ENCODE results near the gene GNAI2.
"Not testable (repeated sequence)": the region's sequence is repeated elsewhere in the genome, so short reads cannot be mapped to it uniquely, and the experiment has no call there.

Gene GNAI2

DNA sequence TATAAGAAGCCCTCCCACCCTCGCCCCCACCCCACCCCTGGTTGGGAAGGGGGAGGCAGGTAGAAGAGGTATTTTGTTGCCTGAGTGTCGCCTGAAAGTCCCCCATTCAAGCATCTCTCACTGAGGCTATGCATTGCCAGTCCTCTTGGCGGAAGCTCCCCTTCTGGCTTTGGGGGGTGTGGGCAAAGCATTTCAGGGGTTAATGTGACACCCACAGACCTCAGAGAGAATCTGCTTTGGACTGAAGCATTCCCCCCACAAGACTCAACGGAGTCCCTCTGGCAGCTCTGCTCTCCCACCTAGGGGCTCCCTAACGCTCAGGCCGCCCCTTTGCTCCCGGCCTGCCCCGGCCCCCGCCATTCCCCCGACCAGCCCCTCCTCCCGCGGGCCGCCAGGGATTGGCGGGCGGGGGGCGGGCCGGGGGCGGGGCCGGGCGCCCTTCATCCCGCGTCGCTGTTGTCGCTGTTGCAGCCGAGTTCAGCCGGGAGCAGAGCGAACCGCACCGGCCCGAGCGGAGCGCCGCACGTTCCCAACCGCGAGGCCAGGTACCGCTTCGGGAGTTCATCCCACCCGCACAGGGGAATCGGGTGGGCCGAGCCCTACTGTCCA lies 31.1 kb upstream of the GNAI2 start, which contains the start of gene SLC38A3:
Gene SLC38A3 (plus strand): TSS at position 468 of the 609 bp plus-strand sequence. CDS start 8,929 bp downstream, outside the sequence.
- H3K4me3 ChIP-seq (ENCODE audit: low read depth, low read length), result peak within 1 kb of the TSS; percentile 30

DNA sequence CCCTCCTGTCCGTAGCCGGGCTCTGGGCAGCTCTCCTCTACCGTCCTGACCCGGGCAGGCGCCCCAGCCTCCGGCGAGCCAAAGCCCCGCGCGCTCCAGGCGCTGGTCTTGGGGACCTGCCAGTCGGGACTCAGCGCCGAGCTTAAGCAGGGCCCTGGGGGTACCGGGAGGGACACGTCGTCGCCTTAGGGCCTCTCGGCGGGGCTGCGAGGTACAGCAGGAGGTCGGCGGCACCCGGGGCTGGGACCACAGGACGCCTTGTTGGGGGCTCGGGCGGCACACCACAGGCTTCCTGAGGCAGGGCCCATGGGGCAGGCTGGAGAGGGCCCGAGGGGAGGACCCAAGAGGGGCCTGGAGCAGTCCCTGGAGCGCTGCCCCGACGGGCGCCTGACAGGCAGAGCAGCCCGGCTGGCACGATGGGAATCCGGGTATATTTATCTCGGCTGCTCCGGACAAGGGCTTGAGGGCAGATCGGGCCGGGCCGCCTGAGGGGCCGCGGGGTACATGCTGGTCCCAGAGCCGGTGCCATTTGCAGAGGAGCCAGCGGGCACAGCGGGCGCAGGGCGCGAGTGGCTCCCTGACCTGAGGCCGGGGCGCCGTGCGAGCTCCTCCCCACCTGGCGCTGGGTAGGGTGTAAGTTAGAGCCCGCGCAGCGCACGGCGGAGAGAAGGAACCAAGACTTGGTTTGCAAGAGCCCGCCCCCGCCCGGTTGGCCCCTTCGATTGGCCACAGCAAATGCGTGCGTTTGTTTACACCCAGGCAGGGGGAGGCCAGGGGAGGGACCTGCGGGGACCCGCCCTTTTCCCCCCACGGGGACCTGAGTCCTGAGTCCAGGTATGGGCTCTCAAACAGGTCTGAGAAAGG lies 30.4 kb upstream of the GNAI2 start:
- peak overlapping the region; percentile 30 for H3K4me3 ChIP-seq (ENCODE audit: low read depth, low read length)

DNA sequence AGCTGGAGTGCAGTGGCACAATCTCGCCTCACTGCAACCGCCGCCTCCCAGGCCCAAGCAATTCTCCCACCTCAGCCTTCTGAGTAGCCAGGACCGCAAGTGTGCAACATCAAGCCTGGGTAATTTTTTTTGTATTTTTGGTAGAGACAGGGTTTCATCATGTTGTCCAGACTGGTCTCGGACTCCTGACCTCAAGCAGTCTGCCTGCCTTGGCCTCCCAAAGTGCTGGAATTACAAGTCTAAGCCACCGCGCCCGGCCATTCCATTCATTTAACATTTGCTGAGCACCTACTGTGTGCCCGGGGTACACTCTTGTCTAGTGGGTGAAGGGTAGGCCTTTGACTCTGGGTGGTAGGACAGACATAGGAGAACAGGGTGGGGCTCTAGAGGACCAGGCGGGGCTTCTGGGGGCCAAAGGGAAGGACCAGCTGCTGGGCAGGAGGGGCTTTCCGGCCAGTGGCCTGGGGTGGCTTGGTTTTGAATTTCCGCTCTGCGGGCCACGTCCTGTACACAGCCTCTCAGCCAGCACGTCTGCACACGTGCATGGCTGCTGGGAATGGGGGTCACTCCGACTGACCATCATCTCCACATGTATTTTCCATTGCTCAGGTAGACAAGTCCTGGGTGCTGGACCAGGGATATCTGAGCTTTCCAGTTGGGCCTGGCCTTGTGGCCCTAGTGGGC lies 28.5 kb upstream of the GNAI2 start:
- H3K4me3 ChIP-seq (ENCODE audit: low read depth, low read length), result no peak overlapping the region

DNA sequence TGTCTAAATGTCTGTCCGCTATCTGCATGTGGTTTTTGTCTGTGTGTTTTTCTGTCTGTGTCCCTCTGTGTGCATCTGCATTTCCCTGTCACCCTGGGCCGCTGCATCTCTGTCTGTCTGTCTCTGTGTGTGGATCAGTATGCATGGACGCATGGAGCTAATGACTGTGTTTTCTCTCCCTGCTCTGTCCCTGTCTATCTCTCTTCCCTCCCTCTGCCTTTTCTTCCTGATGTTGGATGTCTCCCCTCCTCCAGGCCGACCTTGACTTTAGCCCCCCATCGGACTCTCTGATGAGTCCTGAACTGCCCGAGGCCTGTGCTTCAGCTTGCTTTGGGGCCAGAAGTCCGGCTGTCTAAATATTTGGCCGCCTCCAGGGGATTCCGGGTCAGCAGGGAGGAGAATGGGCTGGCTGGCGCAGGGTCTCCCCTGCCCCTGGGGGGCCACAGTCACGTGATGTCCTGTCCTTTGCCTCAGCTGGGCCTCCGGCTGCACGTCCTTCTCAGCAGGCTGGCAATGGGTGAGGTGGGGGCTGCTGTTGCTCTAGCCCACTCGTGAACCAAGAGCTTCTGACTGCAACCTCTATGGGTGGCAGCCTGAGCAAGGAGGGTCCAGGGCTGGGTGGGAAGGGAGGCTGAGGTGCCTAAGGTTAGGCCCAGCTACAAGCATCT lies 27.2 kb upstream of the GNAI2 start:
- no peak overlapping the region for H3K4me3 ChIP-seq (ENCODE audit: low read depth, low read length)

DNA sequence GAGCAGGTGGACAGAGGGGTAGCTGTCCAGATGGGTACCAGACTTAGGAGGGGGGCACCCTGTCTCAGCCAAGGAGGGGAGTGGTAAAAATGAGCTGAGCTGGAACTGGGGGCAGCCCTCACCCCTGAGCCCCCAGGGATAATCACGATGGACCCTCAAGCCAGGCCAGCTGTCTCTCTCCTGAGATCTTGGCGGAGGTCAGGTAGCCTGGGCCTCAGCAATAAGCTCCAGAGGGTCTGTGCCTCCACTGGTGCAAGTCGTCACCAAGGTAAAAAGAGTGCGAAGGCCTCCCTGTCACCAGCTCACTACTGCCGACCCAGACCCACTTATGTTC lies 25.9 kb upstream of the GNAI2 start:
- no peak overlapping the region for H3K4me3 ChIP-seq (ENCODE audit: low read depth, low read length)

DNA sequence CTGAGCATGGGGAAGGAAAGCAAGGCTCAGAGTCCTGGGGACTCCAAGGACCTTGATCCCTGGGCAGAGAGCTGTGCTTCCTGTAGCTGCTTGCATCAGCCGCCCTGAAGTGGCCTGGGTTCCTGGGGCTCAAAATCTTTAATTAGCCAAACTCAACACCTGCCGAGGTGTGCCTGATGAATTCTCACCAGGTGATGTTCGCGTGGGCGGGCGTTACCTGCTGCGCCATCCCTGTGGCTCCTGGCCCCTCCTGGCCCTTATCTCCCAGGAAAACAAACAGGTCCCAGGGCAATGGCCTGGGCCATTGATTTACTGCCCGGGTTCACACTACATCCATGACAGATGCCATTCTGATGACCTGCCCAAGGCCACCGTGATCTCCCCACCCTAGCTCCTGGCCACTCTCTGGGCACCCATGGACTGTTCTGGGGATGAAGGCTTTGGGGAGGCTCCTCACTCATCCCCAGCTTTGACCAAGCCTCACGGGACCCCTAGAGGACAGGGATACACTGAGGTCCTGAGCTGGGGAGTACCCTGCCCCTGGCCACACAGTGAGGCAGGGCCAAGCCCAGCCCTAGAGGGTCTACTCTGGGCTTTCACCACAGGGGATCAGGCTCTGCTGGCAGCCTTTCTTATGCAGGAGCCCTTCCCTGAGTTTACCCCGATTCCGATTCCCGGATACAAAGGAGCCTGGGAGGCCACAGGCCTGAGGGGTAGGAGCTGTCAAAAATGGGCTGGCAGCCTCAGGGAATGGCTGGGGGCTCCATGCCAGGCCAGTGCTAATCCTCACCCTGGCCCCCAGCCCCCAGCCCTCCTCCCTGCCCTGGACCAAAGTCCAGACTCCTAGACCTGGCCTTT lies 25.3 kb upstream of the GNAI2 start:
- H3K4me3 ChIP-seq (ENCODE audit: low read depth, low read length), result no peak overlapping the region

DNA sequence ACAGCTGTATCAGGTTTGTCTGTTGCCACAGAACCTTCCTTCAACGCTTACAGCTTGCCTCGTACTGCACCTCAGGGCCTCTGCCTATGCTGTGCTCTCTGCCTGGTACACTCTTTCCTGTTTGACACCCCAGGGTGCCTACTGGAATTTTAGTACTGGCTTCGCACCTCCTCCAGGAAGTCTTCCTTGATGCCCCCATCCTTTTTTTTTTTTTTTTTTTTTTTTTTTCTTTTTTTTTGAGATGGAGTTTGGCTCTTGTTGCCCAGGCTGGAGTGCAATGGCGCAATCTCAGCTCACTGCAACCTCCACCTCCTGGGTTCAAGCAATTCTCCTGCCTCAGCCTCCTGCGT lies 24.7 kb upstream of the GNAI2 start:
- not testable (repeated sequence) for H3K4me3 ChIP-seq (ENCODE audit: low read depth, low read length)

DNA sequence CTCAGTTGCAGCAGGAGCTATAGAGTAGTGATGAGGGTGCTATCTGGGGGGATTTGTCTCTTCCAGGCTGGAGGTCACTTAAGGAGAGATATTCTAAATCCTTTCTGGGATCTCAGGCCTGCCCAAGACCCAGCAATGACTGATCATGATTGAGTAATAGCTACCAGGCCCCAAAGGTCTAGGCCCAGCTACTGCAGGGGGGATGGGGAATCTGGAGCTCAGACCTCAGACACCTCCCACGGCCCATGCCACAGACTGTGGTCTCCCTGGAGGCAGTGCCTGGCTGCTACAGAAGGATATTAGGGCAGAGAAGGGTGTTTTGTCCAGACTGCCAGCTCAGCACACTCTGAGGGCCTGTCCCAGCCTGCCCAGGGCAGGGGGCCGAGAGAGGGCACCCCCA lies 24.1 kb upstream of the GNAI2 start:
- no peak overlapping the region for H3K4me3 ChIP-seq (ENCODE audit: low read depth, low read length)

DNA sequence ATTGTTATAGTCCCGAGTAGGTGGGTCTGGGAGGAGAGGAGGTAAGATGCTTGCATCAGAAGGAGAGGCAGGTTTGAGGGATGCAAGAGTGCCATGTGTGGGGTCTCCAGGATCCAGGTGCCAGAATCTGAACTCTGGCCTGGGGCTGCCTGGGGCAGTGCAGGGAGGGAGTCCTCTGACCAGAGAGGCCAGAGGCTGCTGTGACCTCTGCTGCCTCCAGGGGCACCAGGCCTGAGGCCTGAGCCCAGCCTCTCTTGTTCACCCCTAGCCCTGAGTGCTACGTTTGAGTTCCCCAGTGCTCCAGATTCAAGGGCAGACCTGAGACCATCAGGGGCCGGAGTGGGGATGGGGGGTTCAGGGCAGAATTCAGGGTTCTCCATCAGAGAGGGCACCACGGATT lies 23.5 kb upstream of the GNAI2 start:
- no peak overlapping the region for H3K4me3 ChIP-seq (ENCODE audit: low read depth, low read length)

DNA sequence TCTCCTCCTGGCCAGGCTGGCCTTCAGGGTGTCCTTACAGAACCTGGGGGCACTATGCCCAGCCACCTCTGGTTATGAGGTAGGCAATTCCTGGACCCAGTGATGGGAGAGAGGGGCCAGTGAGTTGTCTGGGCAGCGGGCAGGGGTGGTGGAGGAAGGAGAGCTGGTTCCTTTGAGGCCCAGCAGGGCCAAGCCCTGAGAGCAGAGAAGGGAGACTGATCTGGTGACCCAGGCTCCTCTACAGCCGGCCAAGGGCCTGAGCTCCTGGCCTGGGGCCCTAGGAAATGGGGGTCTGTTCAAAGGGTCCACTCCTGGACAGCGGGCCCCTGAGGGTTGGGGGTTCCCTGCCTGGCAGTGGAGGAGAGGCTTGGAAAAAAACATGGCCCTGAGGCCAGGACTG lies 23.0 kb upstream of the GNAI2 start:
- H3K4me3 ChIP-seq (ENCODE audit: low read depth, low read length), result no peak overlapping the region

DNA sequence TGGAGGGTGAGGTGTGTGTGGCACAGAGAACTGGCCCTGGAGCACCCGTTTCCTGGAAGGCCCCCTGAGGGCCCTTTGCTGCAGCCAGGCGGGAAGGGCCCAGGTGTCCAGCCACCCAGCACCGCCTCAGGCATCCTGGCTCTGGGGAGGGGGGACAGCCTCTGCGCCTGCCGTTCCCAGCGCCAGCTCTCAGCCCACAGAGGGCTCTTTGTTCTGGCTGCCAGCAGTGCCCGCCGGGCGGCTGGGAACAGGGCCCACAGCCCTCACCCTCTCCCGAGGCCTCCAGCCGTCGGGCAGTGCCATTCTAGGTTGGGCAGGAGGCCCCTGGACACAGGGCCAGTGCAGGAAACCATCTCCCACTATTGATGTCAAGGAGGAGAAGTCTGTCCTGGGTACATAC lies 22.6 kb upstream of the GNAI2 start:
- H3K4me3 ChIP-seq (ENCODE audit: low read depth, low read length), result no peak overlapping the region

DNA sequence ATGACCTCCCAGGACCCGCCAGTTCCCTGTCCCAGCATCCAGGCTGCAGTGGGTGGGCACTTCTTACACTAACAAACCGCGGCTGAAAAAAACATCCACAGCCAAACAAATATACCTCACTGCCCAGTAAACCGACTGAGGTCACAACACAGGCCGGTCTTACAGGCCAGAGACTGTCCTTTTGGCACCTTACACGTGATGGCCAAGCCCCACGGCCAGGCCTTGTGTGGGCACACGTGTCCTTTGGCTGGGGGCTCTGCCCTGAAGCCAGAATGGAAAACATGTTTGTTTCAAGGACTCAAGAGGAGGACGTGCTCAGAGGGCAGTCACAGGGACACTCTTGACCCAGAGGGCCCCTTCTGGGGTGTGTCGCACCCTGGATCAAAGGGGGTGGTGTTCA lies 21.2 kb upstream of the GNAI2 start:
- no peak overlapping the region for H3K4me3 ChIP-seq (ENCODE audit: low read depth, low read length)

DNA sequence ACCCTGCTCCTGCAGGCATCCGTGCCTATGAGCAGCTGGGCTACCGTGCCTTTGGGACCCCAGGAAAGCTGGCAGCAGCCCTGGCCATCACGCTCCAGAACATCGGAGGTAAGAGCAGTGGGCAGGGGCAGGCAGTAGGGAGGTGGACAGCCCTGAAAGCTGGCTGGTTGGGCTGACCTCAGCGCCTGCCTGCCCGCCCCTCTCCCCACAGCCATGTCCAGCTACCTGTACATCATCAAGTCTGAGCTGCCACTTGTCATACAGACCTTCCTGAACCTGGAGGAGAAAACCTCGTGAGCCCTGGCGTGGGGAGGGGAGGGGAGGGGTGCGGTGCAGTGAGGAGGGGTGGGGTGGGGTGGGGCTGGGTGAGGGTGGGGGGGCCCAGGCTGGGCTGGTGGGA lies 20.5 kb upstream of the GNAI2 start:
- no peak overlapping the region for H3K4me3 ChIP-seq (ENCODE audit: low read depth, low read length)

DNA sequence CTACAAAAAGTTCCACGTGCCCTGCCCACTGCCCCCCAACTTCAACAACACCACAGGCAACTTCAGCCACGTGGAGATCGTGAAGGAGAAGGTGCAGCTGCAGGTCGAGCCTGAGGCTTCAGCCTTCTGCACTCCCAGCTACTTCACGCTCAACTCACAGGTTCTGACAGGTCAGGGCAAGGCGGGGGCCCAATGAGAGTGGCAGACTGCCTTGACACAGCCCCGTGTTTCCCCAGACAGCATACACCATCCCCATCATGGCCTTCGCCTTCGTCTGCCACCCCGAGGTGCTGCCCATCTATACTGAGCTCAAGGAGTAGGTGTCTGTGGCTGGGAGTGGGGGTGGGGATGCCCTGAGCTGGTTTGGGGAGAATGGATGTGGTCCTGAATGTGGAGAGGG lies 18.3 kb upstream of the GNAI2 start:
- H3K4me3 ChIP-seq (ENCODE audit: low read depth, low read length), result no peak overlapping the region

DNA sequence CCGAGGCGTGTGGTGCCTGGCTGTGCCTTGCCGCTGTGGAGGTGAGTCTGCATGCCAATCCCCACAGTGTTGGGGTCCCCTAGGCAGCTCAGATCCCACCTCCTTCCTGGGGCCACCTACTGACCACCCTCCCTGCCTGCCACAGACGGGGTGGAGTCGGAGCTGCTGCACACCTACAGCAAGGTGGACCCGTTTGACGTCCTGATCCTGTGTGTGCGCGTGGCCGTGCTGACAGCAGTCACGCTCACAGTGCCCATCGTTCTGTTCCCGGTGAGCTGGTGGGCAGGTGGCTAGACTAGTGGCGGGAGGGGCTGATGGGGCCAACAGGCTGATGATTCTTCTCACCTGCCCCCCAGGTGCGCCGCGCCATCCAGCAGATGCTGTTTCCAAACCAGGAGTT lies 17.6 kb upstream of the GNAI2 start:
- H3K4me3 ChIP-seq (ENCODE audit: low read depth, low read length), result no peak overlapping the region

DNA sequence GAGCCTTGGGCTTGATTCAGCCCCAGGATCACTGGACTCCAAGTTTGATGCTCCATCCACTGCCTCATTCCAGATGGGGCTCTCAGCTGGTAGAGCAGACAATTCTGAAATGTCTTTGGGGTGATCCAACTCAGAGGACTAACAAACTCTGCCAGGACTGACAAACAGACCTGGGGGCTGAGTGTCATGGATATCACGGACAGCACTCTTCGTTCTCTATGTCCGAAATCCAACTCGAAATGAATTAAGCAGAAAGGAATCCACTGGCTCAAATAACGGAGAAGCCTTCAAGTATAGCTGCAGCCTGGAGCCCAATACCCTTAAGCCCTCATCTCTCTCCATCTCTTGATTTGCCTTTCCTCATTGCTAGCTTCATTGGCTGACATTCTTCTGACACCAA lies 16.7 kb upstream of the GNAI2 start:
- no peak overlapping the region for H3K4me3 ChIP-seq (ENCODE audit: low read depth, low read length)

DNA sequence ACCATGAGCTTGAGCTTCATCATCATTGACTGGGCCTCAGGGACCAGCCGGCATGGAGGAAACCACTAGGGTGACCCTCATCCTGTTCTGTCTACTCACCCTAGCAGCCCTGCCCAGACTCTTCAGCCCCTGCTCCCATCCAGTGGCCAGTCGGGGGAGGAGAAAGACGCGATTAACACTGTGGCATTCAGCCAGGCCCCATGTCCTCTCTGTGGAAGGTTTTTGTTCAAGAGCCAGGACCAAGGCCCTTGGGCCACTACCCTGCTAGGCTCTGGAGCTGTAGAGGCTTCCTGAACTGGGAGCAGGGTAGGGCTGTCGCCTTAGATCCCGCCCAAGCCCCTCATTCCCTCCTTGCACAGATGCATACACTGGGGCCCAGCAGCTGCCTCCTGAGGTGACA lies 15.9 kb upstream of the GNAI2 start:
- H3K4me3 ChIP-seq (ENCODE audit: low read depth, low read length), result no peak overlapping the region

DNA sequence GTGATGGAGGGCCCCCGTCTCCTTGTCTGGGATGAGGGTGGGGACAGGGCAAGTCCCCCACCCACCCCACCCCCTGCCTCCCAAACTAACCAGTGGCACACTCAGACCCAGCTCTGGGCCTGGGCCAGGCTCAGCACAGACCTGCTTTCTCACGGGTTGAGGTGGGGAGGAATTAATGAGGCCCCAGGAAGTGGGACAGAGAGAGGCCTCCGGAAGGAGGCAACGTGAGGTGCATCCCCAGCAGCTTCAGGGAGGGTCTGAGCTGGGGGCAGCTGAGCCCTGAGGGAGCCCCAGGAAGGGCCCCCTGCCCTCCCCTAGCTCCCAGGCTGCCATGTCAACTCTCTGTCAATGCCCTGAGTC lies 15.0 kb upstream of the GNAI2 start:
- H3K4me3 ChIP-seq (ENCODE audit: low read depth, low read length), result no peak overlapping the region

DNA sequence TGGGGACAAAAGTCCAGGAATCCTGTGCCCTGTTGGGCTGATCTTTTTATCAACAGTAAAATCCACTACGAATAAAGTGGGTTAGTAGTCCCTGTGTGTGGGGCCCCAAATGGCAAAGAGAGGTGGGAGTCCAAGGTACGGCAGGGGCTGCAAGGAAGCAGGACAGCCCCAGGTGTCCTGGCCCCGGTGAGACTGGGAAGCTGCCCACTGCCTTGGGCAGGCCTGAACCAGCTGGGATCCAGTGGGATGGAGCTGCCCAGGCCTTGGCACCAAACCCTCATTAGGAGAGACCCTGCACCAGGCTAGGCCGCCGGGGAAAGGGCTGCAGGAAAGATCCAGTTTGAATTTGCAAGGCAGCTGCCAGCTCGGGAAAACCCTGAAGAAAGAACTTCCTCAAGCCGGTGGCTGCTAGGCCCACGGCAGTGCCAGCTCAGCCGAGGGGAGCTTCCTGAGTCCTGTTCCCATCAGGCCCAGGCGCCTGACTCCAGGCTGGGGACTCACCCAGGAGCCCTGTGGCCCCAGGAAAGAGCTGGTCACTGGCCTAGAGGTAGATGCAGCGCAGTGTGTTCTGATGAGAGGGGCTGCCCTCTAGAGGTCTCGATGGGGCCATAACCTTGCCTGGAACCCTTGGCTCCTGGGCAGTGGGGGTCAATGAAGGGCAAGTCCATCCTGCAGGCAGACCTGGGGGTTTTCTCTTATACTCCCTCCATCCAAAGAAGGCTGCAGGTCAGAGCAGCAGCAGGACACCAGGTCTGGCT lies 14.4 kb upstream of the GNAI2 start:
- no peak overlapping the region for H3K4me3 ChIP-seq (ENCODE audit: low read depth, low read length)

DNA sequence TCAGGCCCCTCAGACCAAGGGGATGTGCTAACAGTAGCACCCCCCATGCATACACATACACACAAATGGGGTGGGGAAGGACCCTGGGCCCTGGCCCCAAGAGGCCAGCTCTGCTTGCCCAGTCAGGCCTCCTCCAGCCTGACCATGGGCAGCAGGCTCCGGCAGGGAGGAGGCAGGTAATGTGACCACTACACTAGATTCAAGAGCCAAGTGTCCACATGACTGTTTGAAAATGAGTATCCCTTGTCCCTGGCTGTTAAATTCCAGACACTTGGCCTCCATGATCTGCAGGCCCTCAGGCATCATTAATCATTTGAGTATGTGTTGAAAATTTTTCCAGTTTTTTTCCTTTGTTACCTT lies 13.9 kb upstream of the GNAI2 start:
- H3K4me3 ChIP-seq (ENCODE audit: low read depth, low read length), result no peak overlapping the region

Data from iPS-11a (cell line).